HL-60/S4 treated with retinoic acid at 250 ng/mL for 4 days and 3 days (cell line): ENCODE measurements around the gene CRYBG3.
"Not testable (repeated sequence)": the region's sequence is repeated elsewhere in the genome, so short reads cannot be mapped to it uniquely, and the experiment has no call there.

Experiments
- in situ Hi-C: fragments of 300-500 bp; cut with MboI; formaldehyde crosslinking; loops from 2 replicates; pipeline ENCODE4 v1.7.0; 2022; ENCODE audit warnings: low sequenced_read_pairs

The CRYBG3 gene

DNA sequence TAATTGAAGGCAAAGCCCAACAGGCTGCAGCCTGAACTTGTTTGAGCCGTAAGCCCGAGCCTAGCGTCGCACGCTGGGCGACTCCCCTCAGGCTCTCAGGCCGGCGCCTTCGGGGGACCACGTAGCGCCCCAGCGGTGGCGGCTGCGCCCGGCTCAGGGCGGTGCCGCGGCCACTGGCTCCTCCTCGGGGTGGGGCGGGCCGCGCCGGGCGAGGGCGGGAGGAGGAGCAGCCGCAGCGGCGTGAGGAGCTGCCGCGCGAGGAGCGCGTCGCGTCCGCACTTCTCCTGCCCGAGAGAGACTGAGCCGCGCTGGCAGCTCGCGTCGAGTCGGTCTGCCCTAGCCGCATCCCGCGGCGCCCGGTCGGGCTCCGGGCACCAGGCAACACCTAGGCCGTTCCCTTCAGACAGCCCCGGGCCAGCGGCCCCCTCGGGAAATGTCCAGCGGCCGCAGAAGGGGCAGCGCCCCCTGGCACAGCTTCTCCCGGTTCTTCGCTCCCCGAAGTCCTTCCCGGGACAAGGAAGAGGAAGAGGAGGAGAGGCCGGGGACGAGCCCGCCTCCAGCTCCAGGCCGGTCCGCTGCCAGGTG is at the start of gene CRYBG3:
Gene CRYBG3, plus strand, starts transcription at position 238 of the 585 bp plus-strand sequence. Its CDS starts 196 bp downstream, at position 434.
- in situ Hi-C loops, result no loop called here

DNA sequence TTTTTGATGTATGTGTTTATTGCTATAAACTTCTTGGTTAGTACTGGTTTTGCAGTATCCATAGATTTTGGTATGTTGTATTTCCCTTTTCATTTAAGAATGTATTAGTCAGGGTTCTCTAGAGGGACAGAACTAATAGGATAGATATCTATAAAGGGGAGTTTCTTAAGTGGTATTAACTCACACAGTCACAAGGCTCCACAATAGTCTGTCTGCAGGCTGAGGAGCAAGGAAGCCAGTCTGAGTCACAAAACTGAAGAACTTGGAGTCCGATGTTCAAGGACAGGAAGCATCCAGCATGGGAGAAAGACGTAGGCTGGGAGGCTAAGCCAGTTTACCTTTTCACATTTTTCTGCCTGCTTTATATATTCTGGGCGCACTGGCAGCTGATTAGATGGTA is 48.9 kb upstream of the CRYBG3 start:
- in situ Hi-C loops, result no loop called here

DNA sequence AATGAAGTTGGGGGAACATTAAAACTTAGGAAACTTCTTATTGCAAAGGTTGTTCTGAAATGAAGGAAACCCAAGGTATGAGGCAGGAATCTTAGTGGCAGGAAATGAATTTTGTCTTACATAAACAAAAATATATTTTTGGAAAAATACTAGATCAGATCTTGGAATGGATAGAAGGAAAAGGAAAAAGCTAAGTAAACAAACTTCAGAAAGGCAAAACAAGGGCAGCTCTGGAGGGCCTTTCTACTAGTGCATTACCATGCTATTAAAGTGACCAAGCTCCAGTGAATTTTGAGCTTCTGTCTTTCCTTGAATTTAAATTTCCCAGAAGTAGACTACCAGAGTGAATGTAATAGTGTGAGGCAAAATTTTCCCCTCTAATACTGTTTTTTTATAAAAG is 43.7 kb upstream of the CRYBG3 start:
- in situ Hi-C loops, result loop anchor here (25.0 kb wide), 1 partner anchor 559 kb away; no protein-coding TSS in a partner anchor

DNA sequence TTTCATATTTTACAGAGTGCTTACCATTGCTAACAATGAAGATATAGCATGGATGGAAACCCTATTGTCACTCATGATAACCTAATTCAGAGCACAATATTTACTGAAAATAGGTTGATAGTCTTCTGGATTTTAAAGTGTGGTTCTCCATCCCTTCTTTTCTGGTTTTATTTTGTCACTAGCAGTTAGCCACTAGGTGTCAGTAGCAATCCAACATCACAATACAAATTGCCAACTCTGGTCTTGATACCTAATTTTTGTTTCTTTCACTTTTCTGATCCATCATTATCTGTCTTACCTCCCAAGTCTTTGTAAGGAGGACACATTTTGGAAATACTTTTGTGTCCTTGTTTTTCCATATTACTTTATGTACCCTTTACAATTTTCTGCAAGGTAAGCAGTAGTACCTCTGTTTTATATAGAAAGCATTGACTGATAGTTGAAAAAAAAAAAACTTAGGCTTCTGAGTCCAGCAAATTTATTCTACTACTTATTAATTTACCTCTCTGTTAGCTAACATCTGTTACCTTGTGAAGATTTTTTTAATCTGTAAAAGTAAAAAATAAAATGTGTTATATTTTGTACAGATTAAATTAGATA is 28.3 kb upstream of the CRYBG3 start:
- in situ Hi-C loops, result loop anchor here (10.0 to 25.0 kb wide), 2 partner anchors 231 to 544 kb away; no protein-coding TSS in a partner anchor

DNA sequence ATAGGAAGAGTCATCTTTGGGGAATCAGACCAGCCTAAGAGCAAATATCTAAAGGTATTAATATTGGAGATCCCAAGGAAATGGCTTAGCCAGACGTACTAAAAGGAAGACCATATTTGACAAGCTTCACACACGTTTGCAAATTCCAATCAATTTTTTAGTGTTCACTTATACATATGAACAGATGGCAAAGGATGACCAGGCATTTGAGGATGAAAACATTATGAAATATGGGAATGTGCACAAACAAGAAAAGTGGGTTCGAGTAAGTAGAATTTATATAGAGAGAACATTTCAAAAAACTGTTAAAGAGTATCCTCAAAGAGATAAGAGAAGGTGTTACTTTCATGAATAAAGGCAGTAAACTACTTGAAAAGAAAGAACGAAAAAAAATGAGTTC is 25.9 kb upstream of the CRYBG3 start:
- in situ Hi-C loops, result loop anchor here (10.0 to 25.0 kb wide), 2 partner anchors 229 to 541 kb away; no protein-coding TSS in a partner anchor

DNA sequence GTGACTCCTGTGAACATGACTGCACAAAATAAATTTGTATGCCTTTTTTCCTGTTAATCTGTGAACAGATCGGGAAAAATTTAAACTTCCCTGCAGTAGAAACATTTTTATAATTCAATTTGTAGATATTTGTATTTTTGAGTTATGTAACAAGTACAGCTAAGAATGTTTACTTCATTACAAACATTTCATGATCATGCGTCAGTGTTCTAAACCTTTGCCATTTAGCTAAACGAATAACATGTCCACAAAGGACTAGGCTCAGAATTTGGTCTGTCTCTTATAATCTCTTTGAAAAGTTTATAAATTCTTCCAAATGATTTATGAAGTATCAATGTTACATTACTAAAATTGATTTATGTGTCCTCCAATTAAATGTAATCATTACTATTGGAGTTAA is 17.3 kb upstream of the CRYBG3 start:
- in situ Hi-C loops, result no loop called here

DNA sequence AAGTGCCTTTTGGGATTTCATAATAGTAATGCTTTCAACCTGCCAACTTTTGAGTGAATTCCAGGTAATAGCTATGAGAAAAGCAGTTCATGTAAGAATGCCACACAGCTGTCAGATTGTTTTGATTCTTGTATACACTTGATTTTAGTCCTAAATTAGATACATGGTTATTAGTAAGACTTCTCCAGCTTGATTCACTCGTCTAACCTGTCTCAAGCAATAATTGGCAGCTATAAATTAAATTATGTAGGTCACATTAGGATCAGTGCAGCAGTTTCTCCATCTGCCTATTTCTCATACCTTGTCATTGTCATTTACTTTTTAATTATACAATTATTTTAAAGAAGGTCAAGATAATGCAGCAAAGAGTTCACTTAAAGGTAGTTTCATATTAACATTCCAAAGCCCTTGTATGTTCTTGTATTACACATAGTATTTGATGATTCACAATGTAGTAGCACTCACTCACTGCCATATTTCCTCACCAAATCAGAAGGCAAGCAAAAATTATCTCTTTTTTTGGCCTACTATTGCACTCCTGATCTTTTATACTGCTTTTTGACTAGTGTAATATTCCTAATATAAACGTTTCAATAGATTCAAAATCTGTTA is 10.9 kb upstream of the CRYBG3 start:
- in situ Hi-C loops, result no loop called here

DNA sequence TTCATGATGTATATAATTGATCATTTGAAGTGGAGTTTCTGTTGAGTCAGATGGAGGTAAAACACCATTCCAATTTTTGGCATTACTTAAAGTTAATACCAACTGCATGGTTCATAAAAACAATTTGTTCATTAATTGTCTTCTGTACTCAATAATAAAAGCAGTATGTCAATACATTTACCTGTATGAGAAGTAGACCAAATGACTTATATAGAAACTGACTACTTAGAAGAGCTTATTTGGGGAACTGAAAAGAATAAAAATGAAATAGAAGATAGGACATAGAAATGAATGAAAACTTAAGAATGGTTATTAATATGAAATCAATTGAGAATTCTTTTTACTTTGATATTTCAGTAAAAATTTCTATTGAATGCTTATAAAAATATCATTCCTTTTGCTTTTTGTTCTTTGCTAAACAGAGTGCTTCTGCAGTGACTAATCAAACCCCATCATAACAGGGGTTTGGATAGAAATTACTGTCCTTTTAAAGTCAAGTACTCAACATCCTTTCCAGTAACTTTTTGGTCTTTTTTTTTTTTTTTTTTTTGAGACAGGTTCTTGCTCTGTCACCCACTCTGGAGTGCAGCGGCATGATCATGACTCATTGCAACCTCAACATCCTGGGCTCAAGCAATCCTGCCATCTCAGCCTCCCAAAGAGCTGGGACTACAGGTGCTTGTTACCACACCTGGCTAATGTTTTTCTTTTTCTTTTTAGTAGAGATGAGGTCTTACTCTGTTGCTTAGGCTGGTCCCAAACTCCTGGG is 6.5 kb upstream of the CRYBG3 start:
- in situ Hi-C loops, result no loop called here

DNA sequence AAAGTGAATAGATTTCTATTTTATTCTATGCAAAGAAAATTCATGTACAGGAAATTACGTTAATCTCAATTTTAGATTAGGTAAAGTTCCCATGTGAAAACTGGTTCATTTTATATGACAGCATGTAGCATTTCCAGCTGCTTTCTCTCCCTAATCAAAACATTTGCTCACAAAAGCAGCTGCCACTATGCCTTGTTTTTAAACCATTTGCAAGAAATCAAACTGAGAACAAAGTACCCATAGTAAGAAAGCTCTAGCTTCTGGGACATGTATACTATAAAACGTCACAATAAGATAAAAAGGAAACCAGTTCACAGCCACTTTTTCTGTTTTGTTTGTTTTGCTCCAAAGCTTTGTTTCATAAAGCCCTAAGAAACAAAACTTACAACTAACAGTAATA is 5.0 kb upstream of the CRYBG3 start:
- in situ Hi-C loops, result no loop called here

DNA sequence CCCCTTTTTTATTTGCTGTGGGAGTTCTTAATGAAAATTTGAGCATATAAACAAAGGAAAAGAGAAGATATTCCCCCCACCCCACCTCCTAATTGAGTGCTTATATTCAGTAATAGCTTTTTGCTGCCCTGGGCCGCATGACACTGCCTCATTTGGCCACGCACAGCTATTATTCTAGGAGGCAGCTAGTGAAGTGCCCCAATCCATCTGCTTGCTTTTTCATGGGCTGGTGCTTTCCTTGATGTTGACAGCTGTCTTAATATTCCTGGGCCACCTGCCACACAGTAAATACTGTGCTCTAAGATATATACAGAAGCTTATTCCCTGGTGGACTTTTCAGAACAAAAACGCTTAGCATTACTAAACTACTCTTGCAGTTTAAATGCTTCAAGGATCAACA is 3.8 kb upstream of the CRYBG3 start:
- in situ Hi-C loops, result no loop called here

DNA sequence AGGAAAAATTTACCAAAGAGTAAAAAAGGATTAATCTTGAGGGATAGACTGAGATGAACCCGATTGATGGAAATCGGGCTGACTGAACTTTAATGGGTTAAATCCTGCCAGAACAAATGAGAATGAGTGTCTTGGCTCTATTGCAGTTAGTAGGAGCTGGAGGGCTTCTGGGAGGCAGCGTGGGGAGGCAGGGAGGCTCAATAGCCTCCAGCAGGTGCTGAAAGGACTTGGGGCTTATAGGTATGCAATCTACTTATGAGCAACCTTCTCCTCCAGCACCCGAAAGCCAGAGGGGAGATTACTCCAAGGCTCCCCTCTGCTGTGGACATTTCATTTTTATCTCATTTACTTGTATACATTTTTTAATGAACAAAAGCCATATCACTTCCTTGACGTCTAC is 1.0 kb upstream of the CRYBG3 start:
- in situ Hi-C loops, result no loop called here

DNA sequence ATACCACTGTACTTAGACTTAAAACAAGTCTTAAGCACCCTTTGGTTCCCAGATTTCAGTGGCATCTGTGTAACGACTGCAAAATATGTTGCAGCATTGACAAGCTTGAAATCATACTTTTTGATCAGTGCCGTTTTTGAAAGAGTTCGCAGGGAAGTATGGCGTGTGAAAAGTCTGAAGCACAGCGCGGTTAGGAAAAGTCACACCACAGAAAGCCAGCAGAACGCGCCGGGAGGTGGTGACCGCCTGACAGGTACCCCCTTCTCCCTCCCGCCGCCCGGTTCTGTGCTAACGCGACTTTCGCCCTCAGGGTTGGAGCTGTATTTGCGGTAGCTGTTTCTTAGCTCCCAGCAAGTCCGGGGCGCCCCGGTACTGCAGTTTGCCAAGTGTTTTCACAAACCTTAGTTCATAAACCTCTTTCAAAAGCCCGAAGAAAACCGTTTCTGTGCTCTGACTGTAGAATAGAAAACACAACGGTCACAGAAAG is 481 bp upstream of the CRYBG3 start:
- in situ Hi-C loops, result no loop called here

DNA sequence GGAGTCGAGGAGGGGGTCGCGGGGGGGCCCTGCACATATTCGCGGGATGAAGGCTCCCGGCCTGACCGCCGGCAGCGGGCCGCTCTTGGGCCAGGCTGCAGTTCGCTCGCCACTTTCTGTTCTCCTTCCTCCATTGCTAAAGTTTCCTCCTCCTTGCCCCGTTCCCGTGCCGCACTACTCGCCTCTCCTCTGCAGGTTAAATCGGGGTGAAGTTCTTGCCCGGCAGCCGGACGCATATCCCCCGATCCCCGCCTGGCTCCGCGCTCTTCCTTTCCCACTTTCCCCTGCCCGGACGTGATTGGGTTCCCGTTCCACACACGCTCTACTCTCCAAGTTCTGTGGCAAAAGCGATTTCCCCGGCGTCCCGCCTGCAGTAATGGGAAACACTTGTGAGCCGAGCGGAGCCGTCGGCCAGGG is 556 bp downstream of the CRYBG3 start:
- in situ Hi-C loops, result no loop called here

DNA sequence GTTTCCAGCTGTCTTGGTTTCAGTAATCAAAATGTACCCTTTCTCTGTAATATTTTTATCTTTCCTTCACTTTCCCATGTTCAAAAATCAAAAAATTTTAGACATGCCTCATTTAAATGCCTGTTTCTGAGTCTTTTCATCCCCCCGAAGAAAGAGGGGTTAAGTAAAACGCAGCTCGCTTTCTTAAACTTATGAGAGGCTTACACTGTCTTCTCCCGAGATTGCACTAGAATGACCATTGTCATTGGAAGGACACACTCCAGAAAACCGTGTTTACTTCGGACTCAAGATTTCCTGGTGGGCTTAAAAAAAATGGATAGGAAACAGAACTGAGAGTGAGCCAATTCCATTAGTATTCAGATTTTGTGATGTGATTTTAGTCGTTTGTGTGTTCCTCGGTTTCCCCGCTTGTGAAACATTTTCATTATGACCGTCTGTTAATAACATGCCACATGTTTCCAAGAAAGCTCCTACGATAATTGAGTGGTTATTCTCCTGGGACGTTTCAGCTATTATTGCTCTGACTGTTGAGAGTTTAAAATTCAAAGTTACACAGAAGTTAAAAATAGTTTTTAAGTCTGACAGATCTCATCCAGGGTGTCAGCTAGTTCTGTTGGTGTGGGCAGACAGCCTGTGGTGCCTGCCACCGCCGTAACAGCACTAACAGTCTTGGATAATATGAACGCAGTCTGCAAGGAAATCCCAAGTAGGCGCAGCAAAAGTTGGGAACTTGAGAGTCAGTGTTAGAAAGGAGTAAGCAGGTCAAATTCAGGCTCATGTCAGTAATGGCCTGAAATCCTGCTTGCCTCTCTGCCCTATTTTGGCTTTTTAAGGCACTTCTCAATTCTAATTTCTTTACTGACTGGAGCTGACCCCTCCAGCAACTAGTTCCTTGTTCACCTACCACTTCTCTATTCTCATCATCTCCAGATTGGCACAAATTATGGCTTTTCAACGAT is 1.5 kb downstream of the CRYBG3 start:
- in situ Hi-C loops, result no loop called here

DNA sequence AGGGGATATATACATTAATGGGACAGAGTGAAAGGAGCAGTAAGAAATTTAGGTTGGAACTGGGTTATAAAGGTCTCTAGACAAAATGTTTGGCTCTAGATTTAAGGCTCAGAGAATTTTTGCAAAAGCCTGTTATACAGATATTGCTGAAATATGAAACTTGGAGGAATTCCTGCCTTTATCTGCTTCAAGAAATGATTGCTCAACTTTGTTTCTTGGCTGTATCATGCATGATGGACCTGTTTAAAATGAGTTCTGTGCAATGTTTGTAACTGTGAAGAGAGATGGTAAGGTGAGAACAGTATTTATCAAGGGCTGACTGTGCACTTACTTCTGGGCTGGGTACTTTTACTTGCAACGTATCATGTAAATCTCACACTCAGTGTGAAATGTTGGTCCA is 3.3 kb downstream of the CRYBG3 start:
- in situ Hi-C loops, result no loop called here

DNA sequence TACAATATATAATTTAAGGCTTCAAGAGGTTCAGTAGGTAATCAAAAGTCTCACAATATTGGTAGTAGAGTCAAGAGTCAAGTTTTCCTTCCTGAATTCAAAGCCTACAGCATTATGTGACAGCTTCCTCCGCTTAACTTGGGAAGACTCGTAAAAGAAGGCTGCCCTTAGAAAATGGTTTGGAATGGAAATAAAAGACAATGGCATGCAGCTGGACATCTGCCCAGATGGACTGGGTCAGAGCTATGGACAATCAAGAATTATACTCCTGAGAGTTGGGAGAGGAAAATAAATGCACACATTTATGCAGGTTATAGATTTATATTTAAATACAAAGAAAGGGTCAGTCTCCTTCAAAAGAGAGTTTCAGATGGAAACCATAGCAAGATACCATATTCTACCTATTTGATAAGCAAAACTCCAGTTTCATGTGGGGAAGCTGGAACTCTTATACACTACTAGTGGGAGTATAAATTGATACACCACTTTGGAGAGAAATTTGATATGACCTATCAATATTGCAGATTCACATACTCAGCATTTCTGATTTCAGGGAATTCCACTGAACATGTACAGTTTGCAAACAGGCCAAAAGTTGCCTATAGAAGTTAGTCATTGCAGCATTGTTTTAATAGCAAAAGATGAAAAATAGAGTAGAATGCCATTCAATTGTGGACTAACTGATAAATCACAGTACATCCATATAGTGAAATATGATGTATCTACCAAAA is 6.1 kb downstream of the CRYBG3 start:
- in situ Hi-C loops, result no loop called here

DNA sequence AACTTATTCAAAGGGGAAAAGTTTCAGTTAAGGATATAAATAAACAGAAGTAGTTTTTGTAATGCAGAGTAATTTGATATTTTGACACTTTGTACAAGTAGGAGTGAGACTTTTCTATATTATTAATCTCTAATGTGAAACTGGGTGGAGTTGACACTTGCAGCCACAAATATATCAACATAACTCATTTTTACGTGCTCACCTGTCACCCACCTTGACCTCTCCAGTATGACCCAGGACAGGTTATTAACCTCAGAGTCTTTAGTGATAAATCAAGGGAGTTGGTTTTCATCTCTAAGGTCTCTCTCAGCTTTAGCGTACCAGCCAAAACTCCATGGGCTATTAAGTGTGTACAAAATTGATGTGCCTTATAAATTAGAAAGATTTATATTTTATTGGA is 7.4 kb downstream of the CRYBG3 start:
- in situ Hi-C loops, result no loop called here

DNA sequence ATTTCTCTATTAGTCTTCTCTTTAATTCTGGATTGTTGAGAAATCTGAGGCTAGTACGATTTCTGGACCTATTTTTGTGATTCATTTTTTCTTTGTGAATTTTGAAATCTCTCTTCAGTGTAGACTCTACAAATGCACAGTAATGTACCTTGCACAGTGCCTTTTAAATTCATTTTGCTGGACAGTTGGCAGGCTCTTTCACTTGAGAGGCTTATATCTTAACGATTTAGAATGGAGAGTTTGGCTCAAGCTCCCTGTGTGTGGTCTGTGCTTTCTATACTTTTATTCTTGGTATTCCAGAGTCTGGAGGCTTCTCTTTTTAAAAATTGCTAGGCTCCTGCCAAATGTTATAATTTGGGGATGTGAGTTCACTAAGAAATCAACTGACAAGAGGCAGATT is 8.8 kb downstream of the CRYBG3 start:
- in situ Hi-C loops, result no loop called here

DNA sequence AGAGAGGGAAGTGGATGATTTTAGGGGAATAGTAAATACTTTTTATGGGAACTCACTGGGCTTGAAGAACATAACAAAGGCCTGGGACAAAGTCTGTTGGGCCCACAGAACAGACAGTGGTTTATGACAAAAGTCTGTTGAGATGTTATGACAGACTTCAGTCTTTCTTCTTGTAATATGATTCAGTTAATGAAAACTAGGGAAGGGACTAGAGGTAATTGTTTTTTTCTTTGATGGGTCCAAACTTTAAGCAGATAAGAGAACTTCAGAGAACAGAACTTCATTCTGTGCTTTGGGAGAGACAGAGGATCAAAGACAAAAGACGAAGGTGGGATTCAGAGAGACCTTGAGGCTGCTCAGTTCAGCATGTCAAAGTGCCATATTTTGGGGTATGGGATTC is 9.3 kb downstream of the CRYBG3 start:
- in situ Hi-C loops, result no loop called here

DNA sequence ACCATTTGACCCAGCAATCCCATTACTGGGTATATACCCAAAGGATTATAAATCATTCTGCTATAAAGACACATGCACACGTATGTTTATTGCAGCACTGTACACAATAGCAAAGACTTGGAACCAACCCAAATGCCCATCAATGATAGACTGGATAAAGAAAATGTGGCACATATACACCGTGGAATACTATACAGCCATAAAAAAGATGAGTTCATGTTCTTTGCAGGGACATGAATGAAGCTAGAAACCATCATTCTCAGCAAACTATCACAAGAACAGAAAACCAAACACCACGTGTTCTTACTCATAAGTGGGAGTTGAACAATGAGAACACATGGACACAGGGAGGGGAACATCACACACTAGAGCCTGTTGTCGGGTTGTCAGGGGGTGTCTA is 11.4 kb downstream of the CRYBG3 start:
- in situ Hi-C loops, result not testable (repeated sequence)
